Neural progenitor cell (in vitro differentiated cells): ENCODE data around the gene FER.
"Not testable (repeated sequence)": the region's sequence is repeated elsewhere in the genome, so short reads cannot be mapped to it uniquely, and the experiment has no call there.

Experiments
- EZH2phosphoT487 ChIP-seq: fragments of 200-600 bp; sonication (generic); IDR thresholded peaks from 2 replicates; pipeline ENCODE4 v1.6.1; 2017; ENCODE audit warnings: antibody characterized with exemption
- TF ChIP-seq, protein P1 (sequence below): fragments of 200-600 bp; sonication (generic); IDR thresholded peaks from 2 replicates; pipeline ENCODE4 v1.5.1; 2017; ENCODE audit warnings: antibody characterized with exemption, mild to moderate bottlenecking

DNA sequence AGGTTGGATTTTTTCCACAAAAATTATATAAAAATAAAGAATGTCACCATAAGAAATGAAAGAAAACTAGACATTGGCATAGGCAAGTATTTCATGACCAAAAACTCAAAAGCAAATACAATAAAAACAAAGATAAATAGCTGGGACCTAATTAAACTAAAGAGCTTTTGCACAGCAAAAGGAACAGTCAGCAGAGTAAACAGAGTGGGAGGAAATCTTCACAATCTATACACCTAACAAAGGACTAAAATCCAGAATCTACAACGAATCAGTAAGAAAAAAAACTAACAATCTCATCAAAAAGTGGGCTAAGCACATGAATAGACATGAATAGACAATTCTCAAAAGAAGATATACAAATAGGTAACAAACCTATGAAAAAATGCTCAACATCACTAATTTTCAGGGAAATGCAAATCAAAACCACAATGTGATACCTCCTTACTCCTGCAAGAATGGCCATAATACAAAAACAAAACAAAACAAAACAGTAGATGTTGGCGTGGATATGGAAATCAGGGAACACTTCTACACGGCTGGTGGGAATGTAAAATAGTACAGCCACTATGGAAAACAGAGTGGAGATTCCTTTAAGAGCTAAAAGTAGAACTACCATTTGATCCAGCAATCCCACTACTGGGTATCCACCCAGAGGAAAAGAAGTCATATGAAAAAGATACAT is 94.7 kb downstream of the FER start:
- TF ChIP-seq EZH2phosphoT487 = not testable (repeated sequence)
- TF ChIP-seq, protein P1, sequence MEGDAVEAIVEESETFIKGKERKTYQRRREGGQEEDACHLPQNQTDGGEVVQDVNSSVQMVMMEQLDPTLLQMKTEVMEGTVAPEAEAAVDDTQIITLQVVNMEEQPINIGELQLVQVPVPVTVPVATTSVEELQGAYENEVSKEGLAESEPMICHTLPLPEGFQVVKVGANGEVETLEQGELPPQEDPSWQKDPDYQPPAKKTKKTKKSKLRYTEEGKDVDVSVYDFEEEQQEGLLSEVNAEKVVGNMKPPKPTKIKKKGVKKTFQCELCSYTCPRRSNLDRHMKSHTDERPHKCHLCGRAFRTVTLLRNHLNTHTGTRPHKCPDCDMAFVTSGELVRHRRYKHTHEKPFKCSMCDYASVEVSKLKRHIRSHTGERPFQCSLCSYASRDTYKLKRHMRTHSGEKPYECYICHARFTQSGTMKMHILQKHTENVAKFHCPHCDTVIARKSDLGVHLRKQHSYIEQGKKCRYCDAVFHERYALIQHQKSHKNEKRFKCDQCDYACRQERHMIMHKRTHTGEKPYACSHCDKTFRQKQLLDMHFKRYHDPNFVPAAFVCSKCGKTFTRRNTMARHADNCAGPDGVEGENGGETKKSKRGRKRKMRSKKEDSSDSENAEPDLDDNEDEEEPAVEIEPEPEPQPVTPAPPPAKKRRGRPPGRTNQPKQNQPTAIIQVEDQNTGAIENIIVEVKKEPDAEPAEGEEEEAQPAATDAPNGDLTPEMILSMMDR = not testable (repeated sequence)
